SU-DHL-6 (cell line): ENCODE measurements around the gene PTGDS.

Source experiments
- H2AFZ ChIP-seq: fragments of 200-600 bp; sonication (generic); 2 replicates; pipeline ENCODE4 v1.6.1; 2014; ENCODE audit warnings: low read depth, mild to moderate bottlenecking, moderate library complexity, mixed read lengths, antibody characterized with exemption, low read length; ENCODE audit not compliant: severe bottlenecking
- H3F3A ChIP-seq: fragments of 200-600 bp; shearing (Covaris generic); 2 replicates; pipeline ENCODE4 v1.6.0; 2016; ENCODE audit warnings: antibody characterized with exemption, mild to moderate bottlenecking; ENCODE audit not compliant: insufficient read depth
- H3K27ac ChIP-seq: fragments of 200-600 bp; sonication (generic); 2 replicates; pipeline ENCODE4 v1.5.1; 2016; ENCODE audit warnings: low read depth, mild to moderate bottlenecking, low read length, moderate library complexity, mixed read lengths
- H3K27me3 ChIP-seq: fragments of 200-600 bp; sonication (generic), shearing (Covaris generic); 2 replicates; pipeline ENCODE4 v1.6.0; 2014; ENCODE audit warnings: mild to moderate bottlenecking, low read length
- H3K36me3 ChIP-seq: fragments of 200-600 bp; sonication (generic); 2 replicates; pipeline ENCODE4 v1.6.1; 2014; ENCODE audit warnings: mild to moderate bottlenecking, low read length, mixed read lengths
- H3K4me2 ChIP-seq: fragments of 300-600, 200-600 bp; shearing (Covaris generic), sonication (generic); 2 replicates; pipeline ENCODE4 v1.6.0; 2014; ENCODE audit warnings: low read length, low read depth, mild to moderate bottlenecking; ENCODE audit not compliant: poor library complexity, severe bottlenecking
- H3K4me3 ChIP-seq: fragments of 200-600 bp; sonication (generic); 2 replicates; pipeline ENCODE4 v1.5.1; 2014; ENCODE audit warnings: antibody characterized with exemption, low read length, mild to moderate bottlenecking, mixed read lengths; ENCODE audit not compliant: insufficient read depth, poor library complexity, severe bottlenecking
- H3K79me2 ChIP-seq: fragments of 200-600 bp; sonication (generic); 2 replicates; pipeline ENCODE4 v1.6.1; 2014; ENCODE audit warnings: mild to moderate bottlenecking, low read length, moderate library complexity; ENCODE audit not compliant: insufficient read depth
- H3K9ac ChIP-seq: fragments of 200-600 bp; sonication (generic); 2 replicates; pipeline ENCODE4 v1.7.0; 2014; ENCODE audit warnings: mild to moderate bottlenecking, low read length
- H3K9me2 ChIP-seq: fragments of 200-600 bp; sonication (generic); replicated peaks from 2 replicates; pipeline ENCODE4 v1.6.1; 2014; ENCODE audit warnings: low read length; ENCODE audit not compliant: insufficient read depth
- H3K9me3 ChIP-seq: fragments of 200-600 bp; sonication (generic); 2 replicates; pipeline ENCODE4 v1.6.1; 2014; ENCODE audit warnings: low read length, mixed read lengths; ENCODE audit not compliant: insufficient read depth
- H4K20me1 ChIP-seq: fragments of 200-600 bp; sonication (generic); 2 replicates; pipeline ENCODE4 v1.6.1; 2014; ENCODE audit warnings: low read depth, mild to moderate bottlenecking, antibody characterized with exemption, low read length, moderate library complexity, mixed read lengths
- CTCF ChIP-seq: fragments of 200-600 bp; sonication (generic); IDR thresholded peaks from one replicate; pipeline ENCODE4 v1.5.1; 2017; ENCODE audit warnings: antibody characterized with exemption, mild to moderate bottlenecking, low read length, moderate library complexity; ENCODE audit not compliant: insufficient read depth, poor library complexity, severe bottlenecking
- EZH2phosphoT487 ChIP-seq: fragments of 200-600 bp; sonication (generic), shearing (Covaris generic); conservative IDR thresholded peaks from 2 replicates; pipeline ENCODE4 v1.6.1; 2018; ENCODE audit warnings: mild to moderate bottlenecking, antibody characterized with exemption, low read length, moderate library complexity, mixed read lengths

Gene PTGDS

GRCh38 chr9:137027369-137028262 lies 50.3 kb downstream of the PTGDS start, which contains the start of gene ABCA2:
TSS of gene ABCA2 (minus strand) at chr9:137028237. CDS start at chr9:137028140, 97 bp downstream.
- Histone ChIP-seq H3K9ac (peak within 1 kb of the TSS; percentile 54; the same call in 1 of the 2 replicates), H4K20me1 (no peaks in the 10 kb centered on the region), H3K27me3 (no peaks in the 10 kb centered on the region), H3K36me3 (no peaks in the 10 kb centered on the region), H3K27ac (no peak within 1 kb of the TSS), H3F3A (no peaks in the 10 kb centered on the region), H3K9me2 (no peaks in the 10 kb centered on the region), H3K9me3 (no peaks in the 10 kb centered on the region), H2AFZ (peak within 1 kb of the TSS; percentile 59), H3K4me3 (peak within 1 kb of the TSS; percentile 54), H3K4me2 (peak within 1 kb of the TSS; percentile 85), H3K79me2 (no peaks in the 10 kb centered on the region)
- TF ChIP-seq EZH2phosphoT487 = no peak
- no peak for TF ChIP-seq CTCF

- TF ChIP-seq EZH2phosphoT487 (no peak), CTCF (peak; percentile 29)
- Histone ChIP-seq H3K4me2 (peak overlapping the region; percentile 85), H3K36me3 (no peaks in the 10 kb centered on the region), H4K20me1 (no peaks in the 10 kb centered on the region), H3K4me3 (peak overlapping the region; percentile 54), H2AFZ (peak overlapping the region; percentile 59), H3K79me2 (no peaks in the 10 kb centered on the region), H3K9me3 (no peaks in the 10 kb centered on the region), H3F3A (no peaks in the 10 kb centered on the region), H3K27ac (no peak overlapping the region), H3K9ac (peak overlapping the region; percentile 54; the same call in 1 of the 2 replicates), H3K9me2 (no peaks in the 10 kb centered on the region), H3K27me3 (no peaks in the 10 kb centered on the region)
These were observed 51.2 kb downstream of the PTGDS start for GRCh38 chr9:137028263-137029057.

GRCh38 chr9:137029058-137029936 lies 52.0 kb downstream of the PTGDS start:
- Histone ChIP-seq H3K4me3 (no peak overlapping the region), H3K9me3 (no peaks in the 10 kb centered on the region), H3K9me2 (no peaks in the 10 kb centered on the region), H3K79me2 (no peaks in the 10 kb centered on the region), H3K4me2 (peak overlapping the region; percentile 85), H3K9ac (no peak overlapping the region), H3K27me3 (no peaks in the 10 kb centered on the region), H3F3A (no peaks in the 10 kb centered on the region), H2AFZ (no peak overlapping the region), H3K27ac (no peak overlapping the region), H3K36me3 (no peaks in the 10 kb centered on the region), H4K20me1 (no peaks in the 10 kb centered on the region)
- TF ChIP-seq EZH2phosphoT487 (no peak), CTCF (peak; percentile 92)
